Osteocyte (in vitro differentiated cells): Measurements from ENCODE around the gene CANT1. TPM values are rescaled to one million over a fixed set of nuclear protein-coding genes. Genes with fewer than 3 reads are reported as not detected.

Experiments
- DNase-seq: peaks from one replicate; pipeline ENCODE4 v3.0.0; 2021; ENCODE audit warnings: mixed read lengths; ENCODE audit not compliant: unreplicated experiment; ENCODE audit errors: extremely low spot score
- H3K27ac Mint-ChIP-seq: one replicate; pipeline ENCODE4 v1.8.0; 2021; ENCODE audit warnings: mild to moderate bottlenecking, mixed read lengths; ENCODE audit not compliant: unreplicated experiment
- H3K27me3 Mint-ChIP-seq: one replicate; pipeline ENCODE4 v1.8.0; 2021; ENCODE audit warnings: mixed read lengths; ENCODE audit not compliant: unreplicated experiment
- H3K36me3 Mint-ChIP-seq: one replicate; pipeline ENCODE4 v1.8.0; 2021; ENCODE audit warnings: mixed read lengths; ENCODE audit not compliant: unreplicated experiment
- H3K4me1 Mint-ChIP-seq: one replicate; pipeline ENCODE4 v1.8.0; 2021; ENCODE audit warnings: mixed read lengths; ENCODE audit not compliant: unreplicated experiment
- H3K4me3 Mint-ChIP-seq: one replicate; pipeline ENCODE4 v1.8.0; 2021; ENCODE audit warnings: mild to moderate bottlenecking, moderate library complexity, mixed read lengths; ENCODE audit not compliant: unreplicated experiment
- H3K9me3 Mint-ChIP-seq: one replicate; pipeline ENCODE4 v1.8.0; 2021; ENCODE audit warnings: mixed read lengths; ENCODE audit not compliant: unreplicated experiment
- CTCF ChIP-seq: fragments of 200-600 bp; sonication (generic); IDR thresholded peaks from 2 replicates; pipeline ENCODE4 v1.5.0; 2021; ENCODE audit warnings: antibody characterized with exemption, mild to moderate bottlenecking, moderate library complexity
- total RNA-seq: library from RNA; stranded (reverse); gene quantifications from 2 replicates; pipeline ENCODE4 v1.2.1, GENCODE V29; 2021

Gene CANT1
- total RNA-seq, 1 donor from 2014 or later = 62.3 TPM

GRCh38 chr17:78969865-78970264, 39.7 kb downstream of the CANT1 start:
- Mint-ChIP-seq H3K27ac (no peak overlapping the region), H3K9me3 (no peaks in the 10 kb centered on the region), H3K4me1 (peaks cover 20% of the 10 kb centered on the region), H3K36me3 (peaks cover 18% of the 10 kb centered on the region), H3K4me3 (no peak overlapping the region), H3K27me3 (no peaks in the 10 kb centered on the region)
- TF ChIP-seq CTCF = no peak
- no peak for DNase-seq

- Mint-ChIP-seq H3K27me3 (no peaks in the 10 kb centered on the region), H3K9me3 (no peaks in the 10 kb centered on the region), H3K4me1 (peaks cover 17% of the 10 kb centered on the region), H3K4me3 (no peak overlapping the region), H3K36me3 (peaks cover 18% of the 10 kb centered on the region), H3K27ac (no peak overlapping the region)
- TF ChIP-seq CTCF = no peak
- no peak for DNase-seq
Measured at GRCh38 chr17:78967782-78968362, 41.7 kb downstream of the CANT1 start.

- Mint-ChIP-seq H3K9me3 (no peaks in the 10 kb centered on the region), H3K4me1 (peaks cover 15% of the 10 kb centered on the region), H3K27ac (no peak overlapping the region), H3K4me3 (no peak overlapping the region), H3K27me3 (no peaks in the 10 kb centered on the region), H3K36me3 (peaks cover 18% of the 10 kb centered on the region)
- DNase-seq = no peak
- TF ChIP-seq CTCF = no peak
Measured at GRCh38 chr17:78966910-78967600, 42.5 kb downstream of the CANT1 start.

GRCh38 chr17:78966123-78966813, 43.3 kb downstream of the CANT1 start:
- H3K4me1 Mint-ChIP-seq = peaks cover 18% of the 10 kb centered on the region
- DNase-seq = no peak
- TF ChIP-seq CTCF = no peak
- H3K27me3 Mint-ChIP-seq = no peaks in the 10 kb centered on the region
- no peaks in the 10 kb centered on the region for H3K9me3 Mint-ChIP-seq
- no peak overlapping the region for H3K4me3 Mint-ChIP-seq
- H3K36me3 Mint-ChIP-seq = peaks cover 14% of the 10 kb centered on the region
- H3K27ac Mint-ChIP-seq = no peak overlapping the region

GRCh38 chr17:78965491-78965924, 44.1 kb downstream of the CANT1 start:
- Mint-ChIP-seq H3K9me3 (no peaks in the 10 kb centered on the region), H3K4me1 (peaks cover 14% of the 10 kb centered on the region), H3K36me3 (peaks cover 11% of the 10 kb centered on the region), H3K27me3 (no peaks in the 10 kb centered on the region), H3K4me3 (no peak overlapping the region), H3K27ac (no peak overlapping the region)
- DNase-seq = no peak
- no peak for TF ChIP-seq CTCF
